Activated T-helper 2 cell treated with anti-CD3 and anti-CD28 coated beads, Interferon-gamma antibody, Interleukin-2, Interleukin-4, amounts not matched to agents 10 μg/mL and 5 μg/mL and 100 μg/mL, durations not matched to agents 14 hours and 24 hours and 36 hours (primary cell): Measurements from ENCODE around the gene MYBPC2. TPM values are rescaled to one million over a fixed set of nuclear protein-coding genes. Genes with fewer than 3 reads are reported as not detected.
"Not testable (repeated sequence)": the region's sequence is repeated elsewhere in the genome, so short reads cannot be mapped to it uniquely, and the experiment has no call there.

Experiments
- DNase-seq: peaks from one replicate; pipeline ENCODE4 v3.0.0; 2021; ENCODE audit warnings: low spot score
- H3K27ac Mint-ChIP-seq: one replicate; pipeline ENCODE4 v1.8.0; 2021; ENCODE audit warnings: mixed read lengths
- H3K27me3 Mint-ChIP-seq: one replicate; pipeline ENCODE4 v1.8.0; 2021; ENCODE audit warnings: low read depth, mixed read lengths
- H3K36me3 Mint-ChIP-seq: one replicate; pipeline ENCODE4 v1.8.0; 2021; ENCODE audit warnings: low read depth, mixed read lengths
- H3K4me1 Mint-ChIP-seq: one replicate; pipeline ENCODE4 v1.8.0; 2021; ENCODE audit warnings: low read depth, mixed read lengths
- H3K4me3 Mint-ChIP-seq: one replicate; pipeline ENCODE4 v1.8.0; 2021; ENCODE audit warnings: low read depth, mild to moderate bottlenecking, moderate library complexity, mixed read lengths
- H3K9me3 Mint-ChIP-seq: one replicate; pipeline ENCODE4 v1.8.0; 2021; ENCODE audit warnings: mixed read lengths
- intact Hi-C: fragments of 100-400 bp; cut with micrococcal nuclease; formaldehyde crosslinking; loops from one replicate; pipeline ENCODE4 v1.15.1; 2023
- total RNA-seq: library from RNA; stranded (reverse); gene quantifications from 2 replicates; pipeline ENCODE4 v1.2.3, GENCODE V29; 2022

MYBPC2 gene
- total RNA-seq, 1 donor from 2014 or later, result 0.25 TPM

- peaks cover 4% of the 10 kb centered on the region for H3K27me3 Mint-ChIP-seq
- DNase-seq, result peak; percentile 57
- intact Hi-C loops, result loop anchor here (1.0 kb wide), 1 partner anchor 104 kb away; no protein-coding TSS in a partner anchor
- no peaks in the 10 kb centered on the region for H3K36me3 Mint-ChIP-seq
- peaks cover 12% of the 10 kb centered on the region for H3K4me1 Mint-ChIP-seq
- H3K27ac Mint-ChIP-seq, result no peak overlapping the region
- no peak overlapping the region for H3K4me3 Mint-ChIP-seq
- no peaks in the 10 kb centered on the region for H3K9me3 Mint-ChIP-seq
Measured at GRCh38 chr19:50461066-50461875, 28.6 kb downstream of the MYBPC2 start.

GRCh38 chr19:50462970-50463369, 30.3 kb downstream of the MYBPC2 start:
- Mint-ChIP-seq H3K27ac (no peak overlapping the region), H3K27me3 (no peaks in the 10 kb centered on the region), H3K4me3 (no peak overlapping the region), H3K36me3 (no peaks in the 10 kb centered on the region), H3K4me1 (peaks cover 12% of the 10 kb centered on the region), H3K9me3 (no peaks in the 10 kb centered on the region)
- DNase-seq, result no peak
- intact Hi-C loops, result no loop called here

- Mint-ChIP-seq H3K9me3 (no peaks in the 10 kb centered on the region), H3K4me1 (peaks cover 12% of the 10 kb centered on the region), H3K27me3 (no peaks in the 10 kb centered on the region), H3K36me3 (no peaks in the 10 kb centered on the region), H3K27ac (no peak overlapping the region), H3K4me3 (no peak overlapping the region)
- DNase-seq, result no peak
- intact Hi-C loops, result no loop called here
Measured at GRCh38 chr19:50464348-50464747, 31.7 kb downstream of the MYBPC2 start.

- H3K9me3 Mint-ChIP-seq, result no peaks in the 10 kb centered on the region
- no peak overlapping the region for H3K4me3 Mint-ChIP-seq
Measured at GRCh38 chr19:50465000-50465399, 32.3 kb downstream of the MYBPC2 start.

GRCh38 chr19:50465986-50466705, 33.5 kb downstream of the MYBPC2 start:
- DNase-seq, result no peak
- no peaks in the 10 kb centered on the region for H3K9me3 Mint-ChIP-seq
- no peak overlapping the region for H3K4me3 Mint-ChIP-seq
- intact Hi-C loops, result no loop called here
- H3K36me3 Mint-ChIP-seq, result no peaks in the 10 kb centered on the region
- H3K27me3 Mint-ChIP-seq, result no peaks in the 10 kb centered on the region
- H3K27ac Mint-ChIP-seq, result no peak overlapping the region
- H3K4me1 Mint-ChIP-seq, result peaks cover 3% of the 10 kb centered on the region

More at GRCh38 chr19:50465000-50465399, 32.3 kb downstream of the MYBPC2 start:
- Mint-ChIP-seq H3K27ac (no peak overlapping the region), H3K27me3 (no peaks in the 10 kb centered on the region), H3K4me1 (peaks cover 10% of the 10 kb centered on the region), H3K36me3 (no peaks in the 10 kb centered on the region)
- DNase-seq, result no peak
- intact Hi-C loops, result no loop called here

- no peak overlapping the region for H3K27ac Mint-ChIP-seq
Measured at GRCh38 chr19:50466706-50467039, 34.0 kb downstream of the MYBPC2 start.

GRCh38 chr19:50467566-50467965, 34.9 kb downstream of the MYBPC2 start:
- Mint-ChIP-seq H3K27me3 (no peaks in the 10 kb centered on the region), H3K4me3 (no peak overlapping the region), H3K4me1 (no peaks in the 10 kb centered on the region), H3K27ac (no peak overlapping the region), H3K9me3 (no peaks in the 10 kb centered on the region), H3K36me3 (no peaks in the 10 kb centered on the region)
- intact Hi-C loops, result no loop called here
- DNase-seq, result no peak

More at GRCh38 chr19:50466706-50467039, 34.0 kb downstream of the MYBPC2 start:
- Mint-ChIP-seq H3K27me3 (no peaks in the 10 kb centered on the region), H3K4me1 (no peaks in the 10 kb centered on the region), H3K36me3 (no peaks in the 10 kb centered on the region), H3K9me3 (no peaks in the 10 kb centered on the region), H3K4me3 (no peak overlapping the region)
- DNase-seq, result no peak
- intact Hi-C loops, result no loop called here

- DNase-seq, result no peak
- intact Hi-C loops, result no loop called here
- Mint-ChIP-seq H3K27me3 (no peaks in the 10 kb centered on the region), H3K27ac (no peak overlapping the region), H3K4me3 (no peak overlapping the region), H3K36me3 (no peaks in the 10 kb centered on the region), H3K4me1 (no peaks in the 10 kb centered on the region), H3K9me3 (no peaks in the 10 kb centered on the region)
Measured at GRCh38 chr19:50468818-50469217, 36.1 kb downstream of the MYBPC2 start.

- peaks cover 10% of the 10 kb centered on the region for H3K4me1 Mint-ChIP-seq
- intact Hi-C loops, H3K27ac Mint-ChIP-seq, H3K9me3 Mint-ChIP-seq, H3K27me3 Mint-ChIP-seq, H3K4me3 Mint-ChIP-seq, DNase-seq: not testable (repeated sequence)
- peaks cover 17% of the 10 kb centered on the region for H3K36me3 Mint-ChIP-seq
Measured at GRCh38 chr19:50473336-50473735, 40.6 kb downstream of the MYBPC2 start.

GRCh38 chr19:50475101-50475568, 42.4 kb downstream of the MYBPC2 start:
- Mint-ChIP-seq H3K9me3 (no peaks in the 10 kb centered on the region), H3K4me1 (peaks cover 10% of the 10 kb centered on the region), H3K4me3 (peak overlapping the region; percentile 68), H3K27ac (peak overlapping the region; percentile 60), H3K36me3 (peaks cover 27% of the 10 kb centered on the region), H3K27me3 (no peaks in the 10 kb centered on the region)
- DNase-seq, result no peak
- intact Hi-C loops, result no loop called here

- peaks cover 27% of the 10 kb centered on the region for H3K36me3 Mint-ChIP-seq
- no peaks in the 10 kb centered on the region for H3K9me3 Mint-ChIP-seq
- peak overlapping the region; percentile 60 for H3K27ac Mint-ChIP-seq
- H3K27me3 Mint-ChIP-seq, result no peaks in the 10 kb centered on the region
- peak overlapping the region; percentile 99 for H3K4me3 Mint-ChIP-seq
- peaks cover 10% of the 10 kb centered on the region for H3K4me1 Mint-ChIP-seq
- intact Hi-C loops, result loop anchor here (1.0 kb wide), 2 partner anchors 36 to 118 kb away; partner anchors contain the start of gene JOSD2
- DNase-seq, result no peak
Measured at GRCh38 chr19:50475736-50476223, 43.1 kb downstream of the MYBPC2 start.

GRCh38 chr19:50476224-50476906, 43.7 kb downstream of the MYBPC2 start, which contains the start of the genes EMC10 and GARIN5A:
EMC10 (plus strand) TSS chr19:50476507; CDS start chr19:50476545, 38 bp downstream.
GARIN5A (minus strand) TSS chr19:50476848; CDS start chr19:50476388, 460 bp downstream.
- peak within 1 kb of the TSS; percentile 99 for H3K4me3 Mint-ChIP-seq
- peaks cover 31% of the 10 kb centered on the region for H3K36me3 Mint-ChIP-seq
- peak; percentile 92 for DNase-seq
- H3K27me3 Mint-ChIP-seq, result no peaks in the 10 kb centered on the region
- H3K9me3 Mint-ChIP-seq, result no peaks in the 10 kb centered on the region
- intact Hi-C loops, result loop anchor here (1.0 kb wide), 2 partner anchors 35 to 119 kb away; partner anchors contain the start of gene JOSD2
- peaks cover 10% of the 10 kb centered on the region for H3K4me1 Mint-ChIP-seq
- peak within 1 kb of the TSS; percentile 77 for H3K27ac Mint-ChIP-seq
